Activated T-cell treated with anti-CD3 and anti-CD28 coated beads for 1 hour (primary cell): Measurements from ENCODE around the gene DDX5.

Source experiments
- DNase-seq: peaks from one replicate; pipeline ENCODE4 v3.0.0-alpha.2; 2020; ENCODE audit warnings: low read depth

Gene DDX5

GRCh38 chr17:64506201-64506575 lies at the start of gene DDX5:
Gene DDX5 (minus strand): TSS chr17:64506289. CDS start chr17:64506119, 170 bp downstream.
- peak; percentile 96 for DNase-seq

- no peak for DNase-seq
Measured at GRCh38 chr17:64555281-64555680, 49.2 kb upstream of the DDX5 start.

- DNase-seq, result no peak
Measured at GRCh38 chr17:64554028-64554637, 48.0 kb upstream of the DDX5 start.

- no peak for DNase-seq
Measured at GRCh38 chr17:64551461-64551860, 45.4 kb upstream of the DDX5 start.

- no peak for DNase-seq
Measured at GRCh38 chr17:64547319-64547718, 41.2 kb upstream of the DDX5 start.

- DNase-seq, result no peak
Measured at GRCh38 chr17:64546716-64547115, 40.6 kb upstream of the DDX5 start.

GRCh38 chr17:64544742-64545141 lies 38.7 kb upstream of the DDX5 start:
- DNase-seq, result no peak

- DNase-seq, result no peak
Measured at GRCh38 chr17:64540118-64540776, 34.2 kb upstream of the DDX5 start.

- DNase-seq, result no peak
Measured at GRCh38 chr17:64538508-64539130, 32.5 kb upstream of the DDX5 start.

- DNase-seq, result no peak
Measured at GRCh38 chr17:64537488-64537887, 31.4 kb upstream of the DDX5 start.

GRCh38 chr17:64536913-64537312 lies 30.8 kb upstream of the DDX5 start:
- no peak for DNase-seq

- DNase-seq, result no peak
Measured at GRCh38 chr17:64535357-64535756, 29.3 kb upstream of the DDX5 start.

GRCh38 chr17:64534187-64534586 lies 28.1 kb upstream of the DDX5 start:
- DNase-seq, result no peak

- no peak for DNase-seq
Measured at GRCh38 chr17:64533784-64534183, 27.7 kb upstream of the DDX5 start.

- DNase-seq, result no peak
Measured at GRCh38 chr17:64532409-64532808, 26.3 kb upstream of the DDX5 start.

- no peak for DNase-seq
Measured at GRCh38 chr17:64531955-64532371, 25.9 kb upstream of the DDX5 start.

- DNase-seq, result no peak
Measured at GRCh38 chr17:64529221-64529620, 23.1 kb upstream of the DDX5 start.

- DNase-seq, result no peak
Measured at GRCh38 chr17:64527914-64528313, 21.8 kb upstream of the DDX5 start.

- no peak for DNase-seq
Measured at GRCh38 chr17:64520359-64520758, 14.3 kb upstream of the DDX5 start.

GRCh38 chr17:64519601-64520000 lies 13.5 kb upstream of the DDX5 start:
- no peak for DNase-seq

- DNase-seq, result no peak
Measured at GRCh38 chr17:64515829-64516228, 9.7 kb upstream of the DDX5 start.

- no peak for DNase-seq
Measured at GRCh38 chr17:64515419-64515818, 9.3 kb upstream of the DDX5 start.

- DNase-seq, result no peak
Measured at GRCh38 chr17:64509179-64509578, 3.1 kb upstream of the DDX5 start.

GRCh38 chr17:64508683-64509082 lies 2.6 kb upstream of the DDX5 start:
- no peak for DNase-seq
